Hepatocyte (in vitro differentiated cells): ENCODE measurements around the gene DISP2. TPM values are rescaled to one million over a fixed set of nuclear protein-coding genes. Genes with fewer than 3 reads are reported as not detected.
A peak's percentile ranks its signal among the peaks of the same experiment; 100 is the strongest.

Experiments used
- DNase-seq: peaks from one replicate; pipeline ENCODE4 v3.0.0-alpha.2; 2016; ENCODE audit warnings: low spot score
- H2AFZ ChIP-seq: fragments of 200-600 bp; sonication (generic); 2 replicates; pipeline ENCODE4 v1.6.0; 2016; ENCODE audit warnings: antibody characterized with exemption, mild to moderate bottlenecking
- H3K27ac ChIP-seq: fragments of 200-600 bp; sonication (generic); 2 replicates; pipeline ENCODE4 v1.5.1; 2016; ENCODE audit warnings: mild to moderate bottlenecking
- H3K27me3 ChIP-seq: fragments of 200-600 bp; sonication (generic); 2 replicates; pipeline ENCODE4 v1.6.1; 2016
- H3K36me3 ChIP-seq: fragments of 200-600 bp; sonication (generic); replicated peaks from 2 replicates; pipeline ENCODE4 v1.5.1; 2016; ENCODE audit warnings: low read depth; ENCODE audit not compliant: insufficient read depth
- H3K4me1 ChIP-seq: fragments of 200-600 bp; sonication (generic); 2 replicates; pipeline ENCODE4 v1.5.1; 2016; ENCODE audit warnings: mild to moderate bottlenecking, moderate library complexity; ENCODE audit not compliant: insufficient read depth
- H3K4me2 ChIP-seq: fragments of 200-600 bp; sonication (generic); 2 replicates; pipeline ENCODE4 v1.6.0; 2016
- H3K4me3 ChIP-seq: fragments of 200-600 bp; sonication (generic); 2 replicates; pipeline ENCODE4 v1.5.1; 2016; ENCODE audit warnings: mild to moderate bottlenecking
- H3K79me2 ChIP-seq: fragments of 200-600 bp; sonication (generic); 2 replicates; pipeline ENCODE4 v1.6.0; 2017; ENCODE audit warnings: mild to moderate bottlenecking
- H3K9me2 ChIP-seq: fragments of 200-600 bp; sonication (generic); replicated peaks from 2 replicates; pipeline ENCODE4 v1.6.0; 2017; ENCODE audit warnings: mild to moderate bottlenecking; ENCODE audit not compliant: insufficient read depth
- H3K9me3 ChIP-seq: fragments of 200-600 bp; sonication (generic); 2 replicates; pipeline ENCODE4 v1.5.1; 2016; ENCODE audit warnings: low read depth, mild to moderate bottlenecking
- H4K20me1 ChIP-seq: fragments of 200-600 bp; sonication (generic); 2 replicates; pipeline ENCODE4 v1.6.0; 2016; ENCODE audit warnings: mild to moderate bottlenecking; ENCODE audit not compliant: insufficient read depth, poor library complexity, severe bottlenecking
- CTCF ChIP-seq: fragments of 200-600 bp; sonication (generic); IDR thresholded peaks from 2 replicates; pipeline ENCODE4 v1.5.1; 2016; ENCODE audit warnings: antibody characterized with exemption, mild to moderate bottlenecking; ENCODE audit not compliant: poor library complexity
- EZH2 ChIP-seq: fragments of 200-600 bp; sonication (generic); IDR thresholded peaks from 2 replicates; pipeline ENCODE4 v1.6.1; 2016; ENCODE audit warnings: antibody characterized with exemption, mild to moderate bottlenecking, borderline replicate concordance
- EZH2phosphoT487 ChIP-seq: fragments of 200-600 bp; sonication (generic); IDR thresholded peaks from one replicate; pipeline ENCODE4 v1.6.1; 2018; ENCODE audit warnings: antibody characterized with exemption, mild to moderate bottlenecking, low read depth, moderate library complexity; ENCODE audit not compliant: unreplicated experiment, severe bottlenecking
- WGBS: methylation state at CpG from one replicate; pipeline ENCODE4 v1.1.6; 2016; ENCODE audit warnings: low lambda C conversion rate; ENCODE audit errors: missing lambda C conversion rate; 5-methylcytosine and 5-hydroxymethylcytosine counted together
- polyA plus RNA-seq: library from polyadenylated mRNA; unstranded; fragments of >200 nt; fragmentation: Nextera tagmentation; extraction: Ambion mirVana; gene quantifications from 2 replicates; pipeline ENCODE4 v1.2.1, GENCODE V29; 2016
- total RNA-seq: library from RNA; depleted of rRNA; stranded (reverse); fragments of >200 nt; gene quantifications from 2 replicates; pipeline ENCODE4 v1.2.3, GENCODE V29; 2014

The DISP2 gene
- total and polyA plus RNA-seq, 2 experiments from 2014 or later = 0.93 to 1.0 TPM

DNA sequence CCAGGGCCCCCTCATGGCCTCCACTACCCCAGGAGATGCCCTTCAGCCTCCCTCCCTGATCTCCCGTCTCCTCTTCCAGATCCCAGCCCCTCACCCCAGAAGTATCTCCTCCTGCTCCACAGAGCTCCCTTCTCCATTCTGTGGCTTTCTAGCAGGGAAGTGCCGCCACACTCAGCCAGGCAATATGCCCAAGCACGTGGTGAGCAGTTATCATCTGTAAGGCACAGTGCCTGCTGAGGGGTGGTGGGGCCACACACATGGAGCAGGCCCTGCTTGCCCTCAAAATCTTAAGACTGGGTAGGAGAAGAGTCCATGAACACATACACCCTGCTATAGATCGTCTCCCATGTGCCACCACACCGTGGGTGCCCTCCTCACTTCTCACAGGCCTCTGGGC, 9.5 kb upstream of the DISP2 start:
- no peak overlapping the region for H2AFZ ChIP-seq
- 86% methylated on average over 5 of the region's 5 CpGs for WGBS

GRCh38 chr15:40349163-40349562, 8.9 kb upstream of the DISP2 start:
- Histone ChIP-seq H3K36me3 (no peaks in the 10 kb centered on the region), H3K4me3 (no peak overlapping the region), H4K20me1 (no peaks in the 10 kb centered on the region), H2AFZ (no peak overlapping the region), H3K4me2 (no peak overlapping the region), H3K9me2 (no peaks in the 10 kb centered on the region), H3K27ac (peak overlapping the region; percentile 97), H3K79me2 (peaks cover 5% of the 10 kb centered on the region), H3K9me3 (no peaks in the 10 kb centered on the region), H3K4me1 (peaks cover 50% of the 10 kb centered on the region), H3K27me3 (no peaks in the 10 kb centered on the region)
- no peak for DNase-seq
- 68% methylated on average over 5 of the region's 5 CpGs for WGBS
- TF ChIP-seq EZH2 (no peak), EZH2phosphoT487 (no peak), CTCF (no peak)

More for the DNA sequence above, 9.5 kb upstream of the DISP2 start:
- H3K4me1 ChIP-seq = peaks cover 46% of the 10 kb centered on the region
- H3K9me2 ChIP-seq = no peaks in the 10 kb centered on the region
- H3K4me3 ChIP-seq = no peak overlapping the region
- peak overlapping the region; percentile 97 for H3K27ac ChIP-seq
- DNase-seq = no peak
- H4K20me1 ChIP-seq = no peaks in the 10 kb centered on the region
- H3K79me2 ChIP-seq = peaks cover 5% of the 10 kb centered on the region
- no peaks in the 10 kb centered on the region for H3K9me3 ChIP-seq
- H3K27me3 ChIP-seq = no peaks in the 10 kb centered on the region
- H3K4me2 ChIP-seq = no peak overlapping the region
- no peaks in the 10 kb centered on the region for H3K36me3 ChIP-seq
- TF ChIP-seq CTCF (no peak), EZH2 (no peak), EZH2phosphoT487 (no peak)

- peak overlapping the region; percentile 63 for H3K27ac ChIP-seq
Measured at GRCh38 chr15:40352281-40352901, 5.6 kb upstream of the DISP2 start.

More at GRCh38 chr15:40352281-40352901, 5.6 kb upstream of the DISP2 start:
- H3K9me3 ChIP-seq = no peaks in the 10 kb centered on the region
- no peak for TF ChIP-seq EZH2phosphoT487
- TF ChIP-seq CTCF = no peak
- no peak for TF ChIP-seq EZH2
- no peak overlapping the region for H3K4me3 ChIP-seq
- peaks cover 33% of the 10 kb centered on the region for H3K4me1 ChIP-seq
- H3K9me2 ChIP-seq = no peaks in the 10 kb centered on the region
- H3K36me3 ChIP-seq = no peaks in the 10 kb centered on the region
- no peaks in the 10 kb centered on the region for H3K27me3 ChIP-seq
- no peak for DNase-seq
- WGBS = 88% methylated on average over 7 of the region's 7 CpGs
- H2AFZ ChIP-seq = no peak overlapping the region
- no peaks in the 10 kb centered on the region for H4K20me1 ChIP-seq
- peak overlapping the region; percentile 67 for H3K4me2 ChIP-seq
- peaks cover 5% of the 10 kb centered on the region for H3K79me2 ChIP-seq
